NT2/D1 (cell line): ENCODE data around the gene EIF4G3.
"Not testable (repeated sequence)": the region's sequence is repeated elsewhere in the genome, so short reads cannot be mapped to it uniquely, and the experiment has no call there.

ENCODE experiments used
- YY1 ChIP-seq: IDR thresholded peaks from 2 replicates; pipeline ENCODE4 v1.6.1; 2011; ENCODE audit not compliant: insufficient read length, insufficient read depth
- ZNF274 ChIP-seq: IDR thresholded peaks from 2 replicates; pipeline ENCODE4 v1.6.1; 2011; ENCODE audit warnings: mild to moderate bottlenecking, low read depth, low read length

DNA sequence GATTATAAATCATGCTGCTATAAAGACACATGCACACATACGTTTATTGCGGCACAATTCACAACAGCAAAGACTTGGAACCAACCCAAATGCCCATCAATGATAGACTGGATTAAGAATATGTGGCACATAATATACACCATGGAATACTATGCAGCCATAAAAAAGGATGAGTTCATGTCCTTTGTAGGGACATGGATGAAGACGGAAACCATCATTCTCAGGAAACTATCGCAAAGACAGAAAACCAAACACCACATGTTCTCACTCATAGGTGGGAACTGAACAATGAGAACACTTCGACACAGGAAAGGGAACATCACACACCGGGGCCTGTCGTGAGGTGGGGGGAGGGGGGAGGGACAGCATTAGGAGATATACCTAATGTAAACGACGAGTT lies 82.4 kb downstream of the EIF4G3 start:
- TF ChIP-seq YY1, ZNF274: not testable (repeated sequence)
